ENCODE results near the gene CFAP46. TPM values are rescaled to one million over a fixed set of nuclear protein-coding genes. Genes with fewer than 3 reads are reported as not detected.

CFAP46 gene
- total and polyA plus RNA-seq, 2 donors = 0.53 TPM; not detected in 1

- Histone ChIP-seq H3K27ac (ENCODE audit: low read depth) (no peak overlapping the region), H3K4me3 (ENCODE audit: low read depth, low read length) (no peak overlapping the region), H3K4me1 (ENCODE audit: insufficient read depth) (no peaks in the 10 kb centered on the region), H3K36me3 (ENCODE audit: insufficient read depth) (no peaks in the 10 kb centered on the region)
- DNase-seq (ENCODE audit: extremely low spot score) = no peak
- WGBS = 93% methylated on average over 45 of the region's 45 CpGs
These were observed 22.8 kb downstream of the CFAP46 start for GRCh38 chr10:132919374-132920100.

GRCh38 chr10:132918617-132919373, 23.6 kb downstream of the CFAP46 start:
- WGBS = 75% methylated on average over 34 of the region's 34 CpGs

GRCh38 chr10:132918264-132918616, 24.1 kb downstream of the CFAP46 start:
- DNase-seq (ENCODE audit: extremely low spot score) = no peak
- Histone ChIP-seq H3K4me1 (ENCODE audit: insufficient read depth) (no peaks in the 10 kb centered on the region), H3K4me3 (ENCODE audit: low read depth, low read length) (no peak overlapping the region), H3K27ac (ENCODE audit: low read depth) (no peak overlapping the region), H3K36me3 (ENCODE audit: insufficient read depth) (no peaks in the 10 kb centered on the region)
- 96% methylated on average over 19 of the region's 19 CpGs for WGBS

More at GRCh38 chr10:132918617-132919373, 23.6 kb downstream of the CFAP46 start:
- H3K27ac ChIP-seq (ENCODE audit: low read depth) = no peak overlapping the region
- no peaks in the 10 kb centered on the region for H3K4me1 ChIP-seq (ENCODE audit: insufficient read depth)
- H3K4me3 ChIP-seq (ENCODE audit: low read depth, low read length) = no peak overlapping the region
- no peak for DNase-seq (ENCODE audit: extremely low spot score)
- H3K36me3 ChIP-seq (ENCODE audit: insufficient read depth) = no peaks in the 10 kb centered on the region

GRCh38 chr10:132916956-132917666, 25.3 kb downstream of the CFAP46 start:
- Histone ChIP-seq H3K4me3 (ENCODE audit: low read depth, low read length) (no peak overlapping the region), H3K36me3 (ENCODE audit: insufficient read depth) (no peaks in the 10 kb centered on the region), H3K4me1 (ENCODE audit: insufficient read depth) (no peaks in the 10 kb centered on the region), H3K27ac (ENCODE audit: low read depth) (no peak overlapping the region)
- 89% methylated on average over 31 of the region's 31 CpGs for WGBS
- no peak for DNase-seq (ENCODE audit: extremely low spot score)

GRCh38 chr10:132916421-132916841, 25.9 kb downstream of the CFAP46 start:
- Histone ChIP-seq H3K36me3 (ENCODE audit: insufficient read depth) (no peaks in the 10 kb centered on the region), H3K4me3 (ENCODE audit: low read depth, low read length) (no peak overlapping the region), H3K4me1 (ENCODE audit: insufficient read depth) (no peaks in the 10 kb centered on the region), H3K27ac (ENCODE audit: low read depth) (no peak overlapping the region)
- no peak for DNase-seq (ENCODE audit: extremely low spot score)
- WGBS = 82% methylated on average over 19 of the region's 19 CpGs

GRCh38 chr10:132915411-132915810, 27.0 kb downstream of the CFAP46 start:
- Histone ChIP-seq H3K4me3 (ENCODE audit: low read depth, low read length) (no peak overlapping the region), H3K4me1 (ENCODE audit: insufficient read depth) (no peaks in the 10 kb centered on the region), H3K27ac (ENCODE audit: low read depth) (no peak overlapping the region), H3K36me3 (ENCODE audit: insufficient read depth) (no peaks in the 10 kb centered on the region)
- DNase-seq (ENCODE audit: extremely low spot score) = no peak
- 90% methylated on average over 30 of the region's 30 CpGs for WGBS

- Histone ChIP-seq H3K36me3 (ENCODE audit: insufficient read depth) (no peaks in the 10 kb centered on the region), H3K4me3 (ENCODE audit: low read depth, low read length) (no peak overlapping the region), H3K27ac (ENCODE audit: low read depth) (no peak overlapping the region), H3K4me1 (ENCODE audit: insufficient read depth) (no peaks in the 10 kb centered on the region)
- DNase-seq (ENCODE audit: extremely low spot score) = no peak
- 89% methylated on average over 15 of the region's 17 CpGs for WGBS
These were observed 27.6 kb downstream of the CFAP46 start for GRCh38 chr10:132914732-132915131.

- no peaks in the 10 kb centered on the region for H3K4me1 ChIP-seq (ENCODE audit: insufficient read depth)
- 79% methylated on average over 24 of the region's 26 CpGs for WGBS
- H3K4me3 ChIP-seq (ENCODE audit: low read depth, low read length) = no peak overlapping the region
- no peaks in the 10 kb centered on the region for H3K36me3 ChIP-seq (ENCODE audit: insufficient read depth)
- no peak overlapping the region for H3K27ac ChIP-seq (ENCODE audit: low read depth)
- no peak for DNase-seq (ENCODE audit: extremely low spot score)
These were observed 28.7 kb downstream of the CFAP46 start for GRCh38 chr10:132913559-132914115.

- no peak for DNase-seq (ENCODE audit: extremely low spot score)
- Histone ChIP-seq H3K27ac (ENCODE audit: low read depth) (no peak overlapping the region), H3K4me3 (ENCODE audit: low read depth, low read length) (no peak overlapping the region), H3K36me3 (ENCODE audit: insufficient read depth) (no peaks in the 10 kb centered on the region), H3K4me1 (ENCODE audit: insufficient read depth) (no peaks in the 10 kb centered on the region)
- WGBS = 81% methylated on average over 46 of the region's 46 CpGs
These were observed 29.4 kb downstream of the CFAP46 start for GRCh38 chr10:132912713-132913558.

GRCh38 chr10:132912225-132912712, 30.1 kb downstream of the CFAP46 start:
- WGBS = 83% methylated on average over 7 of the region's 7 CpGs
- no peak overlapping the region for H3K27ac ChIP-seq (ENCODE audit: low read depth)
- no peak for DNase-seq (ENCODE audit: extremely low spot score)
- H3K4me1 ChIP-seq (ENCODE audit: insufficient read depth) = no peaks in the 10 kb centered on the region
- H3K36me3 ChIP-seq (ENCODE audit: insufficient read depth) = no peaks in the 10 kb centered on the region
- no peak overlapping the region for H3K4me3 ChIP-seq (ENCODE audit: low read depth, low read length)

GRCh38 chr10:132911786-132912097, 30.6 kb downstream of the CFAP46 start:
- H3K36me3 ChIP-seq (ENCODE audit: insufficient read depth) = no peaks in the 10 kb centered on the region
- H3K4me3 ChIP-seq (ENCODE audit: low read depth, low read length) = no peak overlapping the region
- no peaks in the 10 kb centered on the region for H3K4me1 ChIP-seq (ENCODE audit: insufficient read depth)
- H3K27ac ChIP-seq (ENCODE audit: low read depth) = no peak overlapping the region
- DNase-seq (ENCODE audit: extremely low spot score) = no peak
- 53% methylated on average over 9 of the region's 9 CpGs for WGBS

- Histone ChIP-seq H3K4me3 (ENCODE audit: low read depth, low read length) (no peak overlapping the region), H3K4me1 (ENCODE audit: insufficient read depth) (no peaks in the 10 kb centered on the region), H3K36me3 (ENCODE audit: insufficient read depth) (no peaks in the 10 kb centered on the region), H3K27ac (ENCODE audit: low read depth) (no peak overlapping the region)
- DNase-seq (ENCODE audit: extremely low spot score) = no peak
- 58% methylated on average over 37 of the region's 37 CpGs for WGBS
These were observed 31.2 kb downstream of the CFAP46 start for GRCh38 chr10:132910901-132911785.
